AG09309 (cell line): ENCODE results near the gene RAPGEF5.

Experiments used
- DNase-seq: peaks from one replicate; pipeline ENCODE4 v3.0.0-alpha.2; 2010; ENCODE audit warnings: low read depth
- H3K4me3 ChIP-seq: 2 replicates; pipeline ENCODE4 v1.5.1; 2011; ENCODE audit warnings: mild to moderate bottlenecking, low read depth, low read length, moderate library complexity; ENCODE audit not compliant: control insufficient read depth
- TF ChIP-seq, protein P1 (sequence below): IDR thresholded peaks from 2 replicates; pipeline ENCODE4 v1.5.1; 2011; ENCODE audit warnings: mild to moderate bottlenecking, low read depth, low read length, inconsistent platforms; ENCODE audit not compliant: insufficient read depth, control insufficient read depth; ENCODE audit errors: missing control alignments

RAPGEF5 gene

DNA sequence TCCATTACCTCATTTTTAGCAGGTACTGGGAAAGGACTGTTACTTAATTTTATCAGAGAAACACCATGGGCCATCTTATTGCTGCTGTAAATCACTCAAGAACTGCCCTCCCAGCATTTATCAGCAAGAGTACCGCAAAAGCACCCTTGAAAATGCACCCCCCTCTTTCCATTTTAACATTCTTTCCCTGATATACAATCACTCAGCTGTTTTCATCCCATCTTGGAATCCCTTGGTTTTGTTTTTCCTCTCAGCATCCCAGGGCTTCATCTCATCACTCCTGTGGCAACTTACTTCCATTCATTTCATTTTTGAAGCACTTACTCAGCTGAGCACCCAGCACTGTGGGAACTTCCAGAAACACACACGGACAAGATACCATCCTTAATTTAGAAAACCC, 36.5 kb downstream of the RAPGEF5 start:
- TF ChIP-seq, protein P1, sequence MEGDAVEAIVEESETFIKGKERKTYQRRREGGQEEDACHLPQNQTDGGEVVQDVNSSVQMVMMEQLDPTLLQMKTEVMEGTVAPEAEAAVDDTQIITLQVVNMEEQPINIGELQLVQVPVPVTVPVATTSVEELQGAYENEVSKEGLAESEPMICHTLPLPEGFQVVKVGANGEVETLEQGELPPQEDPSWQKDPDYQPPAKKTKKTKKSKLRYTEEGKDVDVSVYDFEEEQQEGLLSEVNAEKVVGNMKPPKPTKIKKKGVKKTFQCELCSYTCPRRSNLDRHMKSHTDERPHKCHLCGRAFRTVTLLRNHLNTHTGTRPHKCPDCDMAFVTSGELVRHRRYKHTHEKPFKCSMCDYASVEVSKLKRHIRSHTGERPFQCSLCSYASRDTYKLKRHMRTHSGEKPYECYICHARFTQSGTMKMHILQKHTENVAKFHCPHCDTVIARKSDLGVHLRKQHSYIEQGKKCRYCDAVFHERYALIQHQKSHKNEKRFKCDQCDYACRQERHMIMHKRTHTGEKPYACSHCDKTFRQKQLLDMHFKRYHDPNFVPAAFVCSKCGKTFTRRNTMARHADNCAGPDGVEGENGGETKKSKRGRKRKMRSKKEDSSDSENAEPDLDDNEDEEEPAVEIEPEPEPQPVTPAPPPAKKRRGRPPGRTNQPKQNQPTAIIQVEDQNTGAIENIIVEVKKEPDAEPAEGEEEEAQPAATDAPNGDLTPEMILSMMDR: no peak
- no peak for DNase-seq

DNA sequence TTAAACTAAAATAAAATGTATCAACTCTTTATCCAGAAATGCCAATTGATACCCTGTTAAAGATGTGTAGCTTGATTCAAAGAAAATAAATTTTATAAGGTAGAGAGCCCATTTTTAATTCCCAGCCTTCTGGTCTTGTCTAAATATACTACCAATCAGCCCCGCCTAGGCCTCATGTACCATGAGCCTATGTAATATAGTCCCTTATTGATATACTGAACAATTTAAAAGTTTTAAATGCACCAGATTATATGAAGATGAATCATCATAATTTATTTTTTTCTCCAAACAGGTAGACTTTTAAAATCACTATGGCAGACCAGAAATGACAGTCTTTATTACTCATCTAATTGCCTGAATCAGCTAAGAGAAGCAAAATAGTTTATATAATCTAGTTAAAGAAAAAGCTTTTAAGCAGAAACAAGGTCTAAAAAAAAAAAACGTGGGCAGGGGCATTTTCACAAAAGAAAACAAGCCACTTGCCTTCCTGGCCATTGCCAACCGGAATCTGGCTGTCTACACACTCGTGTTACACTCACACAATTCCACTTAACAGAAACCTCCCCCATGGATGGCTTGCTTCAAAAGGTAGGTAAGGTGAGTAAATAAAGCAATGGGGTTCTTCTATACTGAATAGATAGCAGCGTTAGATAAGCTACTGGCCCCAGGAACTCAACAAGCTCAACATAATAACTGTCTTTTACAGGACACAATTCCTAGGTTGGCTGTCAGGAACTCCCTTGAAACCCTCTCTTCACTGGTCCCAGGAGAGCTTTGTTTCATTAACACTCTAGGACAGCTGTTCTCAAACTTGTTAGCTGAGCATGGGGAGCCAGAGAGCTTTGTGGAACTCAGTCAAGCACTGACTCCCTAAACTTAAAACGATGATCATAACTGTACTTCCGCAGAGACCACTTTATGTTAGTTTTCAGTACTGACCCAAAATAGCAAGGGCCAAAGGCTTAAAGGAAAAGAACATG, 37.2 kb downstream of the RAPGEF5 start:
- H3K4me3 ChIP-seq: no peak overlapping the region
- TF ChIP-seq, protein P1: no peak
- no peak for DNase-seq

More for the DNA sequence above, 36.5 kb downstream of the RAPGEF5 start:
- no peak overlapping the region for H3K4me3 ChIP-seq

DNA sequence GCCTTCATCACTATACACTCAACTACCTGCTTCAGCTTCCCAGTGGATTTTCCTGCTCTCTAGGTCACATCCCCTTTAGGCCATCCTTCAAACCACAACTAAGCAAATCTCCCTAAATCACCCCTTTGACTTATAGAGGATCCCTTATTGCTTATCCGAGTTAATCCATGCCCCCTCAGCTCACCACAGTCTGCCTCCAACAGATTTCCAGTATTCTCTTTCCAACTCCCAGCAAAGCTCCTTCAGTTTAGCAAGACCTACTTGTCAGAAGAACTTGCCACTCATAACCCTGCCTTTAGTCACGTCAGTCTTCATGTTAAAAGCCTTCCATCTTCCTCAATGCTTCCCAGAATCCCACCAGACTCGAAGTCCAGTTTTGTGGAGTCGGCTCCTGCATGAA, 38.6 kb downstream of the RAPGEF5 start:
- H3K4me3 ChIP-seq: no peak overlapping the region
- no peak for DNase-seq
- TF ChIP-seq, protein P1: no peak

DNA sequence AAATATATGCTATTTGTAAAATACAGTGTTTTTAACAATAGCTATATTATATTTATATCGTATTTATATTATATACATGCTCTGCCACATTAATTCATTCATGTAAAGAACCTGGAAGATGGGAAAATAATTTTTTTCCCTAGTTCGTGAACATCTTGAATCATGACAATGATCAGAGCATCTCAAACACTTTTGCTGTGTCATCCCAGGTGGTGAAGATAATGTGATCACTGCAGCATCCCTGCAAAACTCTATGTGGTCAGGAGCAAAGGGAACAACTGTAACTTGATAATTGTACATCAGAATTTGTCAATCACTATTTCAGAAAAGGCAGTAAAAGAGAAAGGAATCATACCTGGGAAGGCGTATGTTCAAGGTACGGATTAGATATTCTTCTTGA, 39.3 kb downstream of the RAPGEF5 start:
- DNase-seq: no peak
- H3K4me3 ChIP-seq: no peak overlapping the region
- TF ChIP-seq, protein P1: no peak

GRCh38 chr7:22316914-22317313, 40.0 kb downstream of the RAPGEF5 start:
- no peak for DNase-seq
- TF ChIP-seq, protein P1: no peak
- no peak overlapping the region for H3K4me3 ChIP-seq

- no peak for DNase-seq
- H3K4me3 ChIP-seq: no peak overlapping the region
- TF ChIP-seq, protein P1: no peak
Measured at GRCh38 chr7:22307816-22308215, 49.1 kb downstream of the RAPGEF5 start.
